Endothelial cell of umbilical vein (primary cell): ENCODE measurements around the gene CRYBG3. TPM values are rescaled to one million over a fixed set of nuclear protein-coding genes. Genes with fewer than 3 reads are reported as not detected.

Source experiments
- BruUV-seq: library from RNA; stranded (reverse); fragments of 400-500 nt; replicated peaks from 2 replicates; lab custom pipeline; 2021; lab: Mats Ljungman, UMichigan
- CTCF ChIA-PET: fragments of 300-600, 350-600 bp; sonication (Branson Sonifier 250); formaldehyde crosslinking; loops from one replicate; lab custom pipeline; 2021; ENCODE audit warnings: antibody characterized with exemption, inconsistent platforms; lab: Charles Lee
- POLR2A ChIA-PET: fragments of 300-600, 350-600 bp; sonication (Branson Sonifier 250); formaldehyde crosslinking; loops from one replicate; lab custom pipeline; 2021; ENCODE audit warnings: antibody characterized with exemption, inconsistent platforms; lab: Charles Lee
- DNase-seq: peaks from one replicate; pipeline ENCODE4 v3.0.0-alpha.2; 2011; ENCODE audit warnings: low read depth, low spot score
- FAIRE-seq: peaks from 2 replicates; lab custom pipeline; 2011; peaks lifted over from hg19 to GRCh38; lab: Jason Lieb, UNC
- H2AFZ ChIP-seq: 2 replicates; pipeline ENCODE4 v1.6.0; 2012; ENCODE audit warnings: low read depth, low read length, control low read depth, inconsistent platforms
- H3K27ac ChIP-seq: 2 replicates; pipeline ENCODE4 v1.5.1; 2011; ENCODE audit warnings: low read depth, mild to moderate bottlenecking, control low read depth, low read length, moderate library complexity; ENCODE audit not compliant: insufficient read depth
- H3K27me3 ChIP-seq, 2 experiments: 2 replicates each; pipeline versions ENCODE4 v1.6.0 to v1.6.1; 2011; ENCODE audit warnings: low read length in 2 of 2, mixed read lengths in 1 of 2; ENCODE audit not compliant: control insufficient read depth in 2 of 2, insufficient read depth in 2 of 2
- H3K36me3 ChIP-seq, 2 experiments: 2 replicates in 1 of 2; 3 replicates in 1 of 2; pipeline ENCODE4 v1.5.1; 2011; ENCODE audit warnings: low read length in 2 of 2, mild to moderate bottlenecking in 1 of 2, moderate library complexity in 1 of 2; ENCODE audit not compliant: control insufficient read depth in 2 of 2, insufficient read depth in 2 of 2; ENCODE audit errors: extremely low read depth in 1 of 2
- H3K4me1 ChIP-seq: 3 replicates; pipeline ENCODE4 v1.5.1; 2011; ENCODE audit warnings: mild to moderate bottlenecking, low read length; ENCODE audit not compliant: control insufficient read depth, insufficient read depth; ENCODE audit errors: extremely low read depth
- H3K4me2 ChIP-seq: 2 replicates; pipeline ENCODE4 v1.6.1; 2011; ENCODE audit warnings: low read length, control low read depth, mixed read lengths; ENCODE audit not compliant: insufficient read depth
- H3K4me3 ChIP-seq, 3 experiments: fragments of 200-600 bp in 1 of 3; sonication (generic), shearing (Covaris generic) in 1 of 3; replicated peaks in 1 of 3; 2 replicates each; pipeline ENCODE4 v1.5.1; 2011 to 2016; ENCODE audit warnings: control low read depth in 3 of 3, low read length in 3 of 3, mild to moderate bottlenecking in 2 of 3, inconsistent platforms in 1 of 3, low read depth in 1 of 3, moderate library complexity in 1 of 3; ENCODE audit not compliant: insufficient read depth in 1 of 3
- H3K79me2 ChIP-seq: 2 replicates; pipeline ENCODE4 v1.6.0; 2012; ENCODE audit warnings: low read length, inconsistent platforms; ENCODE audit not compliant: control insufficient read depth, insufficient read depth
- H3K9ac ChIP-seq: replicated peaks from 2 replicates; pipeline ENCODE3; 2011; ENCODE audit warnings: low read length, control low read depth; ENCODE audit not compliant: insufficient read depth; ENCODE audit errors: extremely low read depth
- H3K9me1 ChIP-seq: replicated peaks from 3 replicates; pipeline ENCODE4 v1.6.0; 2011; ENCODE audit warnings: mild to moderate bottlenecking, low read length; ENCODE audit not compliant: control insufficient read depth, insufficient read depth; ENCODE audit errors: extremely low read depth
- H3K9me3 ChIP-seq: replicated peaks from 2 replicates; pipeline ENCODE4 v1.5.1; 2012; ENCODE audit warnings: low read length, inconsistent platforms; ENCODE audit not compliant: control insufficient read depth, insufficient read depth
- H4K20me1 ChIP-seq: replicated peaks from 2 replicates; pipeline ENCODE3; 2011; ENCODE audit warnings: mild to moderate bottlenecking, low read length; ENCODE audit not compliant: control insufficient read depth, insufficient read depth; ENCODE audit errors: extremely low read depth
- EZH2 ChIP-seq: IDR thresholded peaks from 2 replicates; pipeline ENCODE4 v1.6.1; 2012; ENCODE audit warnings: borderline replicate concordance, low read depth, mild to moderate bottlenecking, moderate library complexity, low read length, inconsistent platforms; ENCODE audit not compliant: severe bottlenecking
- FOS ChIP-seq: IDR thresholded peaks from 2 replicates; pipeline ENCODE4 v1.6.1; 2011; ENCODE audit warnings: mild to moderate bottlenecking, low read length, moderate library complexity, borderline replicate concordance; ENCODE audit not compliant: insufficient read depth
- GATA2 ChIP-seq: IDR thresholded peaks from 2 replicates; pipeline ENCODE4 v1.7.0; 2011; ENCODE audit warnings: low read depth, mild to moderate bottlenecking, moderate library complexity, mixed read lengths, low read length; ENCODE audit not compliant: insufficient read length, insufficient read depth
- JUN ChIP-seq: IDR thresholded peaks from 2 replicates; pipeline ENCODE4 v1.6.1; 2011; ENCODE audit warnings: borderline replicate concordance, low read depth; ENCODE audit not compliant: insufficient read length, insufficient read depth
- MYC ChIP-seq: IDR thresholded peaks from one replicate; pipeline ENCODE4 v1.6.1; 2011; ENCODE audit warnings: mild to moderate bottlenecking, low read depth, low read length
- POLR2A ChIP-seq: IDR thresholded peaks from 2 replicates; pipeline ENCODE4 v1.6.1; 2012; ENCODE audit warnings: low read depth, mild to moderate bottlenecking, control low read depth, low read length
- POLR2AphosphoS5 ChIP-seq: IDR thresholded peaks from 2 replicates; pipeline ENCODE4 v1.6.1; 2012; ENCODE audit warnings: low read depth, mild to moderate bottlenecking, control low read depth, low read length, moderate library complexity; ENCODE audit not compliant: insufficient read depth
- dilution Hi-C: fragments of 300-500 bp; cut with MboI; formaldehyde crosslinking; loops from one replicate; pipeline ENCODE4 v1.15.0; 2019; ENCODE audit warnings: low sequenced_read_pairs; ENCODE audit not compliant: extremely low pct_ligation_motif_present
- intact Hi-C: fragments of 100-400 bp; cut with micrococcal nuclease; formaldehyde crosslinking; loops from one replicate; pipeline ENCODE4 v1.10.0; 2022
- polyA plus RNA-seq, 4 experiments: library from polyadenylated mRNA; depleted of rRNA in 3 of 4; stranded (reverse) in 3 of 4; unstranded in 1 of 4; fragments of >200 nt; gene quantifications; 2 replicates each; pipeline versions ENCODE4 v1.2.1 to v1.2.3, GENCODE V29; 2011 to 2012; ENCODE audit warnings: missing spikeins in 1 of 4
- total RNA-seq: library from RNA; stranded (reverse); gene quantifications from 2 replicates; pipeline ENCODE4 v1.2.3, GENCODE V29; 2021
- TF ChIP-seq, protein P1 (sequence below): IDR thresholded peaks from 2 replicates; pipeline ENCODE4 v1.6.1; 2011; ENCODE audit not compliant: insufficient read depth, insufficient read length
- TF ChIP-seq, protein P2 (sequence below), 2 donors: IDR thresholded peaks; 1 replicate in 1 of 2; 2 replicates in 1 of 2; pipeline ENCODE4 v1.5.1; 2011; ENCODE audit warnings: low read length in 2 of 2, mild to moderate bottlenecking in 2 of 2, moderate library complexity in 2 of 2, control low read depth in 1 of 2, inconsistent platforms in 1 of 2, low read depth in 1 of 2; ENCODE audit not compliant: insufficient read depth in 1 of 2; ENCODE audit errors: extremely low read depth in 1 of 2

The CRYBG3 gene
- total and polyA plus RNA-seq, 2 donors (not counting 3 experiments of a cell fraction or from before 2014, with no cell fraction given), result 2.8 to 15.0 TPM

DNA sequence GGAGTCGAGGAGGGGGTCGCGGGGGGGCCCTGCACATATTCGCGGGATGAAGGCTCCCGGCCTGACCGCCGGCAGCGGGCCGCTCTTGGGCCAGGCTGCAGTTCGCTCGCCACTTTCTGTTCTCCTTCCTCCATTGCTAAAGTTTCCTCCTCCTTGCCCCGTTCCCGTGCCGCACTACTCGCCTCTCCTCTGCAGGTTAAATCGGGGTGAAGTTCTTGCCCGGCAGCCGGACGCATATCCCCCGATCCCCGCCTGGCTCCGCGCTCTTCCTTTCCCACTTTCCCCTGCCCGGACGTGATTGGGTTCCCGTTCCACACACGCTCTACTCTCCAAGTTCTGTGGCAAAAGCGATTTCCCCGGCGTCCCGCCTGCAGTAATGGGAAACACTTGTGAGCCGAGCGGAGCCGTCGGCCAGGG lies 556 bp downstream of the CRYBG3 start:
- Histone ChIP-seq H3K79me2 (peaks cover 14% of the 10 kb centered on the region), H3K4me2 (peak overlapping the region; percentile 96), H2AFZ (peak overlapping the region; percentile 79), H3K27me3 (peaks cover 0 to 2% of the 10 kb centered on the region in 2 experiments), H3K4me1 (peaks cover 14% of the 10 kb centered on the region), H3K36me3 (no peaks in the 10 kb centered on the region), H3K9me1 (no peaks in the 10 kb centered on the region), H4K20me1 (no peaks in the 10 kb centered on the region), H3K9me3 (no peaks in the 10 kb centered on the region), H3K27ac (peak overlapping the region; percentile 64), H3K4me3 (peak overlapping the region; percentile 61 to 96 (median 89)), H3K9ac (peak overlapping the region; percentile 84)
- FAIRE-seq (no peak), DNase-seq (peak; percentile 69)
- BruUV-seq, result TSS peak; percentile 32
- dilution Hi-C loops, result no loop called here
- TF ChIP-seq, protein P1, sequence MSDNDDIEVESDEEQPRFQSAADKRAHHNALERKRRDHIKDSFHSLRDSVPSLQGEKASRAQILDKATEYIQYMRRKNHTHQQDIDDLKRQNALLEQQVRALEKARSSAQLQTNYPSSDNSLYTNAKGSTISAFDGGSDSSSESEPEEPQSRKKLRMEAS, result no peak
- TF ChIP-seq, protein P2, sequence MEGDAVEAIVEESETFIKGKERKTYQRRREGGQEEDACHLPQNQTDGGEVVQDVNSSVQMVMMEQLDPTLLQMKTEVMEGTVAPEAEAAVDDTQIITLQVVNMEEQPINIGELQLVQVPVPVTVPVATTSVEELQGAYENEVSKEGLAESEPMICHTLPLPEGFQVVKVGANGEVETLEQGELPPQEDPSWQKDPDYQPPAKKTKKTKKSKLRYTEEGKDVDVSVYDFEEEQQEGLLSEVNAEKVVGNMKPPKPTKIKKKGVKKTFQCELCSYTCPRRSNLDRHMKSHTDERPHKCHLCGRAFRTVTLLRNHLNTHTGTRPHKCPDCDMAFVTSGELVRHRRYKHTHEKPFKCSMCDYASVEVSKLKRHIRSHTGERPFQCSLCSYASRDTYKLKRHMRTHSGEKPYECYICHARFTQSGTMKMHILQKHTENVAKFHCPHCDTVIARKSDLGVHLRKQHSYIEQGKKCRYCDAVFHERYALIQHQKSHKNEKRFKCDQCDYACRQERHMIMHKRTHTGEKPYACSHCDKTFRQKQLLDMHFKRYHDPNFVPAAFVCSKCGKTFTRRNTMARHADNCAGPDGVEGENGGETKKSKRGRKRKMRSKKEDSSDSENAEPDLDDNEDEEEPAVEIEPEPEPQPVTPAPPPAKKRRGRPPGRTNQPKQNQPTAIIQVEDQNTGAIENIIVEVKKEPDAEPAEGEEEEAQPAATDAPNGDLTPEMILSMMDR (IDR thresholded peaks at IDR 0.05; ENCODE audit: extremely low read depth in 1 of 2, insufficient read depth in 1 of 2, low read depth in 1 of 2, low read length in 2 of 2), result no peak
- no peak for TF ChIP-seq POLR2AphosphoS5
- no peak for TF ChIP-seq GATA2
- no peak for TF ChIP-seq JUN
- TF ChIP-seq MYC, result no peak
- TF ChIP-seq EZH2, result no peak
- TF ChIP-seq FOS, result no peak
- TF ChIP-seq POLR2A, result no peak
- intact Hi-C loops, result loop anchor here (1.0 to 5.0 kb wide), 5 partner anchors 29 to 150 kb away; partner anchors contain the start of genes ARL6 and RIOX2
- ChIA-PET CTCF (interaction anchor here (0.7 to 3.2 kb wide), 16 partner anchors 9 to 200 kb away, joined by 3 to 27 read pairs (median 4); partner anchors contain the start of gene ARL6), POLR2A (interaction anchor here (1.0 kb wide), 1 partner anchor 9 kb away, joined by 4 read pairs; no protein-coding TSS in a partner anchor)
